HG02973 (cell line): ENCODE results near the gene ARHGEF10L.

Experiments used
- ATAC-seq: cut with Tn5 transposase; IDR thresholded peaks from one replicate; pipeline ENCODE4 v1.9.1; 2021; ENCODE audit warnings: moderate library complexity; ENCODE audit not compliant: unreplicated experiment

The ARHGEF10L gene

DNA sequence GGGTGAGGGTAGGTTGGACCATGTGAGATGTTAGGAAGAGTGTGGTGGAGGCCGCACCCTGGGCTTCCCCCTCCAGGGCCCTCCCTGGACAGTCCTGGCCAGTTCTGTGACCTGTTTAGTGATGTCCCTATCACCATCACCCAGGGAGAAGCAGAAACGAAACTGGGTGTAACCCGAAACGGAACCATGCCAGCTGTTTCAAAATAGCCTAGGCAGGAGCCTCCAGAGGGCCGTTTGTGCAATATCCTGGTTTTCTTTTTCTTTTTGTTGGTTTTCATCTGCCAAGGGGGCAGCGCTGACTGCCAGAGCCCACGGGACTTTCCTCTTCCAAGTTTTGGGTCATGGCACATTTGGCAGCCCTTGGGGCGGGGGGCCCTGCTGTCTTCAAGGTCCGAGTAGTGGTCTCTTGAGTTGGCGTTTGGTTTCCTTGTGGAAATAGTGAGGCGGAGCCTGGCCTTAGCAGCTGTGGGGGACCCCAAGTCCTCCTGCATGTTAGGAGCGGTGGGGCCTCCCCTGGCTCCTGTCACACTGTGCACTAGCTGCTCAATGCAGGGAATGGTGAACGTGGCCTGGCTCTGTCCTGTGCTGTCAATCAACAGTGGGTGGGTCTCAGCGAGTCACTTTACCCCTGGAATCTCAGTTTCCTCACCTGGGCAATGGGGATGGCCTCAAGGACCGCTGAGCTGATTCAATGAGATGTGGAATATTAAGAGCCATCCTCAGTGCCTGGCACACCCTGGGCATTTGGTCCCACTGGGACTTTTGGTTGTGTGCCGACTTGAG is 90.7 kb downstream of the ARHGEF10L start:
- ATAC-seq: no peak

DNA sequence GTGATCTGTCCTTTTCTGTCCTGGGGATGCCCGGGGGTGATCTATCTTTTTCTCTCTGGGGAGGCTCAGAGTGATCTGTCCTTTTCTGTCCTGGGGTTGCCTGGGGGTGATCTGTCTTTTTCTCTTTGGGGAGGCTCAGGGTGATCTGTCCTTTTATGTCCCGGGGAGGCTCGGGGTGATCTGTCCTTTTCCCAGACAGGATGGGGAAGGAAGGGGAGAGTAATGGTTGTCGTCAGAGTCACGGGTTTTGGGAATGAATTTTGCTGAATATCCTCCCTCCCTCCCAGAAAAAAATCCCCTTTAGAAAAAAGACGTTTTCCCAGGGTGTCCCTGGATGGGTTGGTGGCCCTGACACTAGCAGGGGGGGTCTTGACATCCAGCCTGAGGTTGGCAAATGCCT is 91.5 kb downstream of the ARHGEF10L start:
- no peak for ATAC-seq

DNA sequence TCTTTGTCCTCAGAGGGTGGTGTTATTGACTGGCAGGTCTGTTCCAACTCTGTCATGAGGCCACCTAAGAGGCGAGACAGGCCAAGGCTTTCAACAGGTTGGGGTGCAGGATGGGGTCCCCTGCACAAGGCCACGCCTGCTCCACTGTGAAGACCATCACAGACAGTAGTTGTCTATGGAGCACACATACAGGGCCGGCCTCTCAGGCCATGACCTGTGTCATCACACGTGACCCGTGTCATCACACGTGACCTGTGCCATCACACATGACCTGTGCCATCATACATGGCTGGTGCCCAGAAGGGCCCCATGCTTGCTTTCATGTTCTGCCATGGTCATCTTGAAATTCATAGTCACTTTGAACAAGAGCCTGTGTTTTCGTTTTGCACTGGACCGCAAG is 91.9 kb downstream of the ARHGEF10L start:
- ATAC-seq: no peak

- no peak for ATAC-seq
Measured at GRCh38 chr1:17632106-17632505, 92.6 kb downstream of the ARHGEF10L start.

- ATAC-seq: no peak
Measured at GRCh38 chr1:17632541-17633184, 93.2 kb downstream of the ARHGEF10L start.

- ATAC-seq: no peak
Measured at GRCh38 chr1:17633654-17634053, 94.2 kb downstream of the ARHGEF10L start.

- no peak for ATAC-seq
Measured at GRCh38 chr1:17635276-17635675, 95.8 kb downstream of the ARHGEF10L start.

DNA sequence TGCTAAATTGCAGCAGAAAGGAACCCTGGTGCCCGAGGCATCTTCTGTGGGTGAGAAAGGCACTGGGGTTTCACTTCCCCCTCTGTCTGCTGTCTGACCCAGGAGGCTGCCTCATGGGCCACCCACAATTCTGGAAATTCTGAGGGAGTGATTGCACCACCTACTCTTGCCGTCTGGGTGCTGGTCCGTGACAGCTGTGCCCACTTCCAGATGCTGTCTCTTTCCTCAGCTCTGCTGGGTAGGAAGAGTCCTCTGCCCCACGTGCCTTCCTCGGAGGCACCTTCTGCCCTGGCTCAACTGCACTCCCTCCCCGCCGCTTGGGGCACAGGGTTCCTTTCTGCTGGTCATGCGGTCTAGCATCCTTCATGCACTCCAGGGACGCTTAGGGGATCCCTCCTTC is 96.3 kb downstream of the ARHGEF10L start:
- no peak for ATAC-seq

DNA sequence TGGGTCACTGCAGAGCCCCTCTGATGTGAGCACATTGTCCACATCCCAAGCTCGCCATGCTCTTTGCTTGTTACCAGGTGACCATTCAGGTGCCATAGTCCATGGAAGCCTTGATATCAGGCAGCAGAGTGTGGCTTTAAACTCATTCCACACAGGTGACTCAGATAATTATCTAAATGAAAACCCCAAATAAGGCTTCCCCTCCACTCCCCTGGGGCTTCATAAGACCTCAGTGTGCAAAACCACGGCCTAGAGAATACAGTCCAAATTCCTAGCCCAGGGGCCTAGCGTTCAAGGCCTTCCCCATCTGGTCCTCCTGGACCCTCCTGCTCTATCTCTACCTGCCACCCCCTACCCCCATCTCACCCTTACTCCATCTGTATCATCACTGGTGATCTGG is 97.1 kb downstream of the ARHGEF10L start:
- no peak for ATAC-seq

DNA sequence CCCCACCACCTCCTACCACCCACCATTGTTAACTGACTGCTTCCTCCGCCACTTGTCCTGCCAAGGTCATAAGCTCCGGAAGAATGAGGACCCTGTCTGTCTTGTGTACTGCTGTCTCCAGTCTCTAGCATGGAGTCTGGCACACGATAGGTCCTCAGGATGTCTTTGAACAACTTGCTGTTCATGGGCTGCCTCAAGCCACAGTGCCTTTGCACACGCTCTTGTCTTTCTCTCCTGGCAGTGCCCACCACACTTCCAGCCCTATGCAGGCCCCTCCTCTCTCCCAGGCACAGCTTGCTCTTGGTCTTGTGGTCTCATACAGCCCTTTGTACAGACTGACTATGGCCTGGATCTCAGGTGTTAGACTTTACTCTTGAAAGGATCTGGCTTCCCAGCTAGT is 97.6 kb downstream of the ARHGEF10L start:
- ATAC-seq: no peak

DNA sequence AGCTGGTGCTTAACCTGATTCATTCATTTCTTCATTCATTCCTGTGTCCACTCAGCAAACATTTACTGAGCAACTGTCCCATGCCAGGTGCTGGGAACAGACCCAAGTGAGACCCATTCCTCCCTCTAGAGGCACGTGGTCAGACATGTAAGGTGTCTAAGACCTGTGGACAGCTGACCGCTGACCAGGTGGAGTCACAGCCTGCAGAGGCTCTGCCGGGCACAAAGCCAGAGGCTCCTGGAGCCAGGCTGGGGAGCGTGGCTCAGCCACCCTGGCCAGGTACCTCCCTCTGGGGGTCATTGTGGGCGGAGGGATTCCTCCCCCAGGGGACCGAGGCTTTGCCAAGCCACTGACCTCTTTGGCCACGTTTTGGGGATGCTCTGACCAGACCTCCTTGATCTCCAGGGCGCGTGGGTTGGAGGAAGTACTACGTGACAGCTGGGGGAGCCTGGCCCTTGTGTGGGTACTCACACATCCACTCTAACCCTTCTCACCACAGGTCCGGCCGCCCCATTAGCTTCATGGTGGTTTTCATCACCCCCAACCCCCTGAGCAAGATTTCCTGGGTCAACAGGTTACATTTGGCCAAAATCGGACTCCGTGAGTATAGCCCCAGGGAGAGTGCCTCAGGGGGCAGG is 100.3 kb downstream of the ARHGEF10L start:
- ATAC-seq: no peak

GRCh38 chr1:17640393-17640792 is 100.9 kb downstream of the ARHGEF10L start:
- ATAC-seq: no peak

GRCh38 chr1:17640975-17641374 is 101.5 kb downstream of the ARHGEF10L start:
- no peak for ATAC-seq

- no peak for ATAC-seq
Measured at GRCh38 chr1:17642169-17642568, 102.7 kb downstream of the ARHGEF10L start.

DNA sequence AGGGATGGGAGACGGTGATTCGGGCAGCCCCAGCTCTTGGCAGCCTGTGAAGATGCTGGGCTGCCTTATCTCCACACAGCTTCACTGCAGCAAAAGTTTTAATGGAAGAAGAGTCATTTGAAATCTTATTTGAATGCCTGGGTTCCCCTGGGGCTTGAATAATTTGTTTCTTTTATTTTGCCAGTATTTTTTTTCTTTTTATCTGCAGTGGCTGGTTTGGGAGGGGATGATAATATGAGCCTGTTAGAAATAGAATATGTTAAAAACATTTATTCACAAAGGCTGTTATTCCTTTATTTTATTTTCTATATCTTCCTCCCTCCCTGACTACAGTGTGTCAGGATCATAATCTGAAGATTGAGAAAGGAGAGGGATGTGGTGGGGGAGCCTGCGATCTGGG is 103.4 kb downstream of the ARHGEF10L start:
- ATAC-seq: no peak

DNA sequence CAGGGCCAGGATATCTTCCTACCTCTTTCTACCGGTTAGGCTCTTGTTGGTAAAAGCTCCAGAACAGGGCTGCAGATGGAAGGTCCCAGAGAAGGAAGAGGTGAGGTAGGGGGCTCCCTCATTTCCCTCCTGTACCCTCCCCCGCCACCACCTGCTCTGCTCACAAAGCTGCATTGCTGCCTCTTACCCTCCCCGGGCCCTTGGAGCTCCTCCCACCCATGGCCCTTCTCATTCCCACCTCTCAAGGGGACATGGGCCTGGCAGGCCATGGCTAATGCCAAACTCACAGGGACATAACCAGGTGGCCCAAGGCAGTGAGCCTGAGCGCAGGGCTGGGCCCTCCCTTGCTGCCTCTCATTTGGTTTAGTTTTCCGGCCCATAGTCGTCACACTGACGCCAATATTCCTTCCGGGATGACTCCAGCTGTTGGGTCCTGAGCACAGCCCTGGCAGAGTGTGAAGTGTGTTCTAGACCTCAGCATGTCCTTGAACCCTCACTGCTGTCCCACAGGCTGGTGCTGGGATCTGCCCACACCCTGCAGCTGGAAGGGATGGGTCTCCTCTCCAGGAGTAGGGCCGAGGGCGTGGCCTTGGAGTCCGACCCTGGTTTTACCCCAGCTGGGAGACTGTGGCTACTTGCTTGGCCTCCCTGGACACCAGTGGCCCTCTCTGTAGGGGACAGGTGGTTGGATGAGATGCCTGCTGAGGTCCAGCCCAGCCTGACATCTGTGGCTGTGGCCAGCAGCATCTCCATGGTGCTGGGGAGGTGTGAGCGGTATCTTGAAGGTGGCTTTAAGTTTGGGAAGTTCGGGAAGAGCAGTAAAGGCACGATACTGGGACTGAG is 104.6 kb downstream of the ARHGEF10L start:
- ATAC-seq: no peak

- ATAC-seq: no peak
Measured at GRCh38 chr1:17645068-17645911, 105.8 kb downstream of the ARHGEF10L start.

- ATAC-seq: no peak
Measured at GRCh38 chr1:17646444-17647280, 107.2 kb downstream of the ARHGEF10L start.

- no peak for ATAC-seq
Measured at GRCh38 chr1:17648457-17649145, 109.1 kb downstream of the ARHGEF10L start.
